Esophagus squamous epithelium (tissue), 5 donors: ENCODE results near the gene LARP1B. TPM values are rescaled to one million over a fixed set of nuclear protein-coding genes. Genes with fewer than 3 reads are reported as not detected.
A peak's percentile ranks its signal among the peaks of the same experiment; 100 is the strongest.

ENCODE experiments used
- DNase-seq: peaks from one replicate; lab custom pipeline; 2025; lab: John Stamatoyannopoulos, UW
- H3K27ac ChIP-seq, 4 donors: fragments of 200-600 bp; sonication (generic); one replicate each; pipeline ENCODE4 v1.5.1; 2016 to 2019; ENCODE audit warnings: mild to moderate bottlenecking in 1 of 4
- H3K27me3 ChIP-seq, 4 donors: fragments of 200-600 bp; sonication (generic); 1 replicate in 3 of 4; 2 replicates in 1 of 4; pipeline versions ENCODE4 v1.5.1 to v1.6.0; 2017 to 2021; ENCODE audit warnings: antibody characterized with exemption in 1 of 4
- H3K36me3 ChIP-seq, 3 donors: fragments of 200-600 bp; sonication (generic); one replicate each; pipeline ENCODE4 v1.5.1; 2016 to 2019
- H3K4me1 ChIP-seq, 3 donors: fragments of 200-600 bp; sonication (generic); one replicate each; pipeline ENCODE4 v1.5.1; 2017 to 2019
- H3K4me3 ChIP-seq, 4 donors: fragments of 200-600 bp; sonication (generic); 1 replicate in 3 of 4; 2 replicates in 1 of 4; pipeline ENCODE4 v1.5.1; 2016 to 2019; ENCODE audit warnings: mild to moderate bottlenecking in 2 of 4, moderate library complexity in 1 of 4
- H3K9me3 ChIP-seq, 3 donors: fragments of 200-600 bp; sonication (generic); one replicate each; pipeline ENCODE4 v1.5.1; 2016 to 2019
- POLR2A ChIP-seq, 4 donors: fragments of 450-650 bp; IDR thresholded peaks; one replicate each; pipeline ENCODE4 v1.6.1; 2017; ENCODE audit warnings: antibody characterized with exemption in 4 of 4, mild to moderate bottlenecking in 4 of 4, moderate library complexity in 3 of 4
- WGBS, 2 donors: methylation state at CpG; one replicate each; pipeline ENCODE4 v1.1.5; 2018; 5-methylcytosine and 5-hydroxymethylcytosine counted together
- intact Hi-C: fragments of 100-400 bp; cut with DNase I; formaldehyde crosslinking; loops from one replicate; pipeline ENCODE4 v1.15.0; 2022
- total RNA-seq, 4 donors: library from RNA; depleted of rRNA; stranded (reverse); fragments of >200 nt; gene quantifications; one replicate each; pipeline ENCODE4 v1.1.0, GENCODE V29; 2016
- TF ChIP-seq, protein P1 (sequence below), 6 experiments: fragments of 450-650 bp in 4 of 6; fragments of 200-600 bp in 2 of 6; sonication (generic) in 2 of 6; IDR thresholded peaks; one replicate each; pipeline ENCODE4 v1.5.1; 2016 to 2019; ENCODE audit warnings: antibody characterized with exemption in 6 of 6, mild to moderate bottlenecking in 4 of 6, moderate library complexity in 4 of 6
- donor health status: DM: yes; HTN: yes; CAD: no.

The LARP1B gene
- total RNA-seq, 4 donors from 2014 or later: 11.5 to 29.2 (median 16.4) TPM

DNA sequence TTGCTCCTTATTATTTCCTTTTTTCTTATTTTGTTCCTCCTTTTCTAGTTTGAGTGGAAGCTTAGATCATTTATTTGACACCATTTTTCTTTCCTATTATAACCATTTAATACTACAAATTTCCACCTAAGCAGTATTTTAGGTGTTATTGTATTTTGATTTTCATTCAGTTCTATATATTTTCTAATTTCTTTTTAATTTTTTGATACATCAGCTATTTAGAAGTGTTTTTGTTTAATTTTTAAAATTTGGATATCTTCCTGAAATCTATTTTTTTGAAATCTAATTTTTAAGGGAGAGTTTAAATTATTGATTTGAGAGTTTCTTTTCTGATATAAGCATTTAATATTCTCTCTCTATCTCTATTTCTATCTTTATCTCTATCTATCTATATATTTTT is 108.1 kb downstream of the LARP1B start:
- peaks cover 0 to 3% (median 0%) of the 10 kb centered on the region in 3 donors for H3K36me3 ChIP-seq
- no peaks in the 10 kb centered on the region for H3K27me3 ChIP-seq
- no peak for DNase-seq
- H3K4me1 ChIP-seq: no peaks in the 10 kb centered on the region
- intact Hi-C loops: no loop called here
- H3K27ac ChIP-seq: no peak overlapping the region
- no peaks in the 10 kb centered on the region for H3K9me3 ChIP-seq
- no peak for TF ChIP-seq POLR2A (IDR thresholded peaks at IDR 0.05)
- TF ChIP-seq, protein P1, sequence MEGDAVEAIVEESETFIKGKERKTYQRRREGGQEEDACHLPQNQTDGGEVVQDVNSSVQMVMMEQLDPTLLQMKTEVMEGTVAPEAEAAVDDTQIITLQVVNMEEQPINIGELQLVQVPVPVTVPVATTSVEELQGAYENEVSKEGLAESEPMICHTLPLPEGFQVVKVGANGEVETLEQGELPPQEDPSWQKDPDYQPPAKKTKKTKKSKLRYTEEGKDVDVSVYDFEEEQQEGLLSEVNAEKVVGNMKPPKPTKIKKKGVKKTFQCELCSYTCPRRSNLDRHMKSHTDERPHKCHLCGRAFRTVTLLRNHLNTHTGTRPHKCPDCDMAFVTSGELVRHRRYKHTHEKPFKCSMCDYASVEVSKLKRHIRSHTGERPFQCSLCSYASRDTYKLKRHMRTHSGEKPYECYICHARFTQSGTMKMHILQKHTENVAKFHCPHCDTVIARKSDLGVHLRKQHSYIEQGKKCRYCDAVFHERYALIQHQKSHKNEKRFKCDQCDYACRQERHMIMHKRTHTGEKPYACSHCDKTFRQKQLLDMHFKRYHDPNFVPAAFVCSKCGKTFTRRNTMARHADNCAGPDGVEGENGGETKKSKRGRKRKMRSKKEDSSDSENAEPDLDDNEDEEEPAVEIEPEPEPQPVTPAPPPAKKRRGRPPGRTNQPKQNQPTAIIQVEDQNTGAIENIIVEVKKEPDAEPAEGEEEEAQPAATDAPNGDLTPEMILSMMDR (IDR thresholded peaks at IDR 0.05): no peak
- no peak overlapping the region for H3K4me3 ChIP-seq

DNA sequence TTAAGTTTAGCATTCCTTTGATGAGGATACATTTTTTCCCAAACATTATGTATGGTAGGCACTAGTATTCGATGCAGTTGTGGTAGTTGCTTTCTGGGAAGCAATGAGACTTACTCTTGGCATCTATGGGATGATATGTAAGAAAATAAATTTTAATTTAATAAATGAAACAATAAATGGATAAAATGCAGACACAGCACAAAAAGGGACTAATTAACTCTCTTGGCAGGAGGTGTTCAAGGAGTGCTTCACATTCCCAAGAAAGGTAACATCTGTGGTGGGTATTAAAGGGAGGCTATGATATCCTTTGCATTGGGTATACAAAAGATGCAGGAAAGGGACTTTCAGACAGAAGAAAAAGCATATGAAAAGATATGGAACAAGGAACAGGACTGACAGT is 115.5 kb downstream of the LARP1B start:
- no peaks in the 10 kb centered on the region for H3K9me3 ChIP-seq
- H3K4me1 ChIP-seq: no peaks in the 10 kb centered on the region
- H3K27ac ChIP-seq: no peak overlapping the region
- no peak for DNase-seq
- peaks cover 0 to 7% (median 3%) of the 10 kb centered on the region in 3 donors for H3K36me3 ChIP-seq
- H3K4me3 ChIP-seq: no peak overlapping the region
- no peak for TF ChIP-seq POLR2A (IDR thresholded peaks at IDR 0.05)
- TF ChIP-seq, protein P1 (IDR thresholded peaks at IDR 0.05): no peak
- WGBS, 2 donors: 92 to 96% methylated on average over 1 of the region's 1 CpG
- intact Hi-C loops: no loop called here
- H3K27me3 ChIP-seq: no peaks in the 10 kb centered on the region

DNA sequence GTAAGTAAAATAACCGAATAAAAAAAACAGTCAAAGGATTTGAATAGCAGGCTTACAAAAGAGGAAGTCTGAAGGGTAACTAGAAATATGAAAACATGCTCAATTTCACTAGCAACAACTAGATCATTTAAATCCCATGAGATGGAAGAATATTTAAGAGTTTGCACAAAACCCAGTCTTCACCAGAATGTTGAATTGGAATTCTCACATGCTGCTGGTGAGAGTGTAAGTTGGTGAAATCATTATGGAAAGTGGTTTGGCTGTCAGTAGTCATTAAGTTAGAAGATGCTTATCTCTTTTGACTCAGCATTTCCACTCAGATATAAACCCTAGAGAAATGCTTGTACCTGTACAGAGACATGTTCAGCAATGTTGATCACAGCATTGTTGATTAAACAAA is 116.4 kb downstream of the LARP1B start:
- intact Hi-C loops: no loop called here

DNA sequence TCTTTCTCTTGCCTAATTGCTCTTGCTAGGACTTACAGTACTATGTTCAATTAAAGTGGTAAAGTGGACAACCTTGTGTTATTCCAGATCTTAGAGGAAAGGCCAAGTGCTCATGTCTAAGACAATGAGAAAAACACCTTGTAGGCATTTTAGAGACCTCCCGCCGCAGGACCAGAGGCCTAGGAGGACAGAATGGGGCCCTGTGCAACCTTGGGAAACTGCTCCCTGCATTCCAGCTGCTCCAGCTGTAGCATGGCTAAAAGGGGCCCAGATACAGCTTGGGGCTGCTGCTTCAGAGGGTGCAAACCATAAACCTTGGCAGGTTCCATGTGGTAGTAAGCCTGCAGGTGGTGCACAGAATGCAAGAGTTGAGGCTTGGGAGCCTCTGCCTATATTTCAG is 125.5 kb downstream of the LARP1B start:
- Histone ChIP-seq H3K36me3 (peaks cover 0 to 14% (median 0%) of the 10 kb centered on the region in 3 donors), H3K9me3 (no peaks in the 10 kb centered on the region), H3K4me3 (no peak overlapping the region), H3K27me3 (no peaks in the 10 kb centered on the region), H3K4me1 (peaks cover 0 to 6% (median 0%) of the 10 kb centered on the region in 3 donors), H3K27ac (no peak overlapping the region)
- intact Hi-C loops: no loop called here
- TF ChIP-seq, protein P1 (IDR thresholded peaks at IDR 0.05): no peak
- TF ChIP-seq POLR2A (IDR thresholded peaks at IDR 0.05): no peak
- DNase-seq: no peak
- 93% methylated on average over 2 of the region's 2 CpGs; no CpG with 5 or more reads in 1 of the 2 donors for WGBS, 2 donors

More for the DNA sequence above, 116.4 kb downstream of the LARP1B start:
- Histone ChIP-seq H3K4me1 (no peaks in the 10 kb centered on the region), H3K27me3 (no peaks in the 10 kb centered on the region), H3K9me3 (no peaks in the 10 kb centered on the region), H3K27ac (no peak overlapping the region), H3K36me3 (peaks cover 0 to 7% (median 3%) of the 10 kb centered on the region in 3 donors), H3K4me3 (no peak overlapping the region)
- 84 to 89% methylated on average over 1 of the region's 1 CpG for WGBS, 2 donors
- no peak for TF ChIP-seq POLR2A (IDR thresholded peaks at IDR 0.05)
- TF ChIP-seq, protein P1 (IDR thresholded peaks at IDR 0.05): no peak
- no peak for DNase-seq

DNA sequence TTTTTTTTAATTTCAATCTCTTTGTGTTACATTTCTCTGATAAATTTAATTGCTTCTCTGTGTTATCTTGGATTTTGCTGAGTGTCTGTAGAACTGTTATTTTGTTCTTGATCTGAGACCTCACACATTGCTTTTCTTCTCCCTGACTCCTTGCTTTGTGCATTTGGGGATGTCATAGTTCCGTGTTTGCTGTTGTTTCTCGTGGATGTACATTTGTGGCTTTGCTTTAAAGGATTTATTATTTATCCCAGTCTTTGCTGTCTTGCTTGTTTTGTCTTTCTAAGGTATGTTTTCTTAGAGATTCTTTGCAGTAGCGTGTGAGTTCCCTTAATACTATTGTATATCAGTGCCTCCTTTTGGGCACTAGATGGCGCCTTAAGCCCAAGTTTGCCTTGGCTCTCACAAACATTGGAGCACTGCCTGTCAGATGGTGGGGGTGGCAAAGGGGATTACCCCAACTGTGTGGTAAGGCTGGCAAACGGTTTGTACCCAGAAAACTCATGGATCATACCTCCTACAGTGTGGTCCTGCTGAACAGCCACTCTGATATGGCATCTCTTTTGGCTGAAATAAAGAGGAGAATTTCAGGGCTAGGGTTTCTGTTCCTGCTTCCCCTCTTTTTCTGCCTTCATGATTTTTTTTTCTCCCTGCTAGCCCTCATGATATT is 130.1 kb downstream of the LARP1B start:
- H3K36me3 ChIP-seq: peaks cover 0 to 14% (median 0%) of the 10 kb centered on the region in 3 donors

More for the DNA sequence above, 130.1 kb downstream of the LARP1B start:
- DNase-seq: no peak
- Histone ChIP-seq H3K4me3 (no peak overlapping the region), H3K27me3 (no peaks in the 10 kb centered on the region), H3K4me1 (peaks cover 0 to 8% (median 0%) of the 10 kb centered on the region in 3 donors), H3K9me3 (no peaks in the 10 kb centered on the region), H3K27ac (no peak overlapping the region)
- intact Hi-C loops: loop anchor here (10.0 kb wide), 1 partner anchor 674 kb away; no protein-coding TSS in a partner anchor
- no peak for TF ChIP-seq POLR2A (IDR thresholded peaks at IDR 0.05)
- TF ChIP-seq, protein P1 (IDR thresholded peaks at IDR 0.05): peak; percentile 67 to 83 (median 75)
- 3 to 10% methylated on average over 5 of the region's 5 CpGs for WGBS, 2 donors
